GM10847 (cell line): ENCODE results near the gene ERLEC1.

Experiments used
- POLR2A ChIP-seq: IDR thresholded peaks from 2 replicates; pipeline ENCODE4 v1.6.1; 2011; ENCODE audit not compliant: insufficient read length; ENCODE audit errors: extremely low read depth

Gene ERLEC1

GRCh38 chr2:53769318-53769945 is 17.4 kb upstream of the ERLEC1 start:
- TF ChIP-seq POLR2A = no peak

- no peak for TF ChIP-seq POLR2A
Measured at GRCh38 chr2:53770264-53770663, 16.6 kb upstream of the ERLEC1 start.

- no peak for TF ChIP-seq POLR2A
Measured at GRCh38 chr2:53777134-53777533, 9.7 kb upstream of the ERLEC1 start.

- no peak for TF ChIP-seq POLR2A
Measured at GRCh38 chr2:53778536-53779162, 8.2 kb upstream of the ERLEC1 start.

GRCh38 chr2:53780056-53780455 is 6.8 kb upstream of the ERLEC1 start:
- no peak for TF ChIP-seq POLR2A

- TF ChIP-seq POLR2A = no peak
Measured at GRCh38 chr2:53782676-53783075, 4.2 kb upstream of the ERLEC1 start.

- no peak for TF ChIP-seq POLR2A
Measured at GRCh38 chr2:53784436-53784835, 2.4 kb upstream of the ERLEC1 start.

- TF ChIP-seq POLR2A = no peak
Measured at GRCh38 chr2:53785366-53785765, 1.5 kb upstream of the ERLEC1 start.

GRCh38 chr2:53786352-53786704 is 516 bp upstream of the ERLEC1 start:
- TF ChIP-seq POLR2A = no peak

GRCh38 chr2:53787614-53788289 is 908 bp downstream of the ERLEC1 start:
- no peak for TF ChIP-seq POLR2A

- TF ChIP-seq POLR2A = no peak
Measured at GRCh38 chr2:53793261-53793660, 6.4 kb downstream of the ERLEC1 start.

- TF ChIP-seq POLR2A = no peak
Measured at GRCh38 chr2:53793821-53794220, 7.0 kb downstream of the ERLEC1 start.

GRCh38 chr2:53801547-53801946 is 14.7 kb downstream of the ERLEC1 start:
- TF ChIP-seq POLR2A = no peak

GRCh38 chr2:53802617-53803151 is 15.8 kb downstream of the ERLEC1 start:
- TF ChIP-seq POLR2A = no peak

- TF ChIP-seq POLR2A = no peak
Measured at GRCh38 chr2:53811601-53812000, 24.8 kb downstream of the ERLEC1 start.

GRCh38 chr2:53813151-53813550 is 26.3 kb downstream of the ERLEC1 start:
- TF ChIP-seq POLR2A = no peak
